Transverse colon (tissue), 4 donors: Measurements from ENCODE around the gene RGS3.
A peak's percentile ranks its signal among the peaks of the same experiment; 100 is the strongest.

ENCODE experiments used
- EP300 ChIP-seq: sonication (generic); formaldehyde crosslinking; IDR thresholded peaks from one replicate; pipeline ENCODE4 v1.6.1; 2017; ENCODE audit warnings: antibody characterized with exemption, low read depth
- POLR2A ChIP-seq: fragments of 450-650 bp; IDR thresholded peaks from one replicate; pipeline ENCODE4 v1.6.1; 2016; ENCODE audit warnings: antibody characterized with exemption, mild to moderate bottlenecking, moderate library complexity
- POLR2AphosphoS5 ChIP-seq, 3 donors: sonication (generic); formaldehyde crosslinking; IDR thresholded peaks; one replicate each; pipeline ENCODE4 v1.6.1; 2016; ENCODE audit warnings: antibody characterized with exemption in 3 of 3
- TF ChIP-seq, protein P1 (sequence below), 5 experiments: fragments of 200-600 bp in 3 of 5; fragments of 450-650 bp in 2 of 5; sonication (generic) in 3 of 5; IDR thresholded peaks; 1 replicate in 2 of 5; 2 replicates in 3 of 5; pipeline ENCODE4 v1.5.1; 2016 to 2017; ENCODE audit warnings: antibody characterized with exemption in 5 of 5, inconsistent platforms in 3 of 5, mild to moderate bottlenecking in 2 of 5, moderate library complexity in 1 of 5

DNA sequence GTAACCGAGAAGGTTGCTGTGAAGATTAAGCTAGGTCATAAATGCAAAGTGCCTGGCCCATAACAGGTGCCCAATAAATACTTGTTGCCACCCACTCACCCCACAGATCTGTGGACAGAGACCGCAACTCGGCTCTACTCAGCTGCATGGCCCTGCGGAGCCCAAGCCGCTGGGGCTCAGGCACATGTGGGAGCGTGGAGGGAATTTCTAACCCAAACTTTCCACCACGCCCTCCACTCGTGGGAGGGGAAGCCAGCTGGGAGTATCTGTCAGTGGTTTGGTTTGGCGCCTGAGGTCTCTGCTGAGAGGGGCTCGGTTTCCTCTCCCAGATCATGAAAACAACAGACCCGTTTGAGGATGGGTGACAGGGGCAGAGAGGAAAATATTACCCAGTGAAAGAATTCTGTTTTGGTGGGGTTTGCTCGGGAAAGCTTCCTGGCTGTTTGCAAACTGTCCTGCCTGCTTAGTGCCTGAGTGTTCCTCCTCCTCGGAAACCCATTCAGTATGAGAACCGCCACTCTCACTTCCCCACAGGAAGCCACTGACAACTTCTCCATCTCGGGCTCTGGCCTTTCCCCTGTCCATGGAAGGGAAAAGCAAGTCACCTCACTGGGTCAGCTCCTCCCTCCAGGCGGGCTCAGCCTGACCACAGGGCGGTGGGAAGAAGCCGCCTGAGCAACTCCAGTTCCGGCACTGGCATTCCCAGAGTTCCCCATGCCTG, 60.1 kb downstream of the RGS3 start:
- TF ChIP-seq, protein P1, sequence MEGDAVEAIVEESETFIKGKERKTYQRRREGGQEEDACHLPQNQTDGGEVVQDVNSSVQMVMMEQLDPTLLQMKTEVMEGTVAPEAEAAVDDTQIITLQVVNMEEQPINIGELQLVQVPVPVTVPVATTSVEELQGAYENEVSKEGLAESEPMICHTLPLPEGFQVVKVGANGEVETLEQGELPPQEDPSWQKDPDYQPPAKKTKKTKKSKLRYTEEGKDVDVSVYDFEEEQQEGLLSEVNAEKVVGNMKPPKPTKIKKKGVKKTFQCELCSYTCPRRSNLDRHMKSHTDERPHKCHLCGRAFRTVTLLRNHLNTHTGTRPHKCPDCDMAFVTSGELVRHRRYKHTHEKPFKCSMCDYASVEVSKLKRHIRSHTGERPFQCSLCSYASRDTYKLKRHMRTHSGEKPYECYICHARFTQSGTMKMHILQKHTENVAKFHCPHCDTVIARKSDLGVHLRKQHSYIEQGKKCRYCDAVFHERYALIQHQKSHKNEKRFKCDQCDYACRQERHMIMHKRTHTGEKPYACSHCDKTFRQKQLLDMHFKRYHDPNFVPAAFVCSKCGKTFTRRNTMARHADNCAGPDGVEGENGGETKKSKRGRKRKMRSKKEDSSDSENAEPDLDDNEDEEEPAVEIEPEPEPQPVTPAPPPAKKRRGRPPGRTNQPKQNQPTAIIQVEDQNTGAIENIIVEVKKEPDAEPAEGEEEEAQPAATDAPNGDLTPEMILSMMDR (IDR thresholded peaks at IDR 0.05), result no peak
- TF ChIP-seq POLR2A (peak; percentile 52), POLR2AphosphoS5 (IDR thresholded peaks at IDR 0.05) (peak; percentile 45 to 82 (median 67)), EP300 (no peak)
